ENCODE measurements around the gene ODF2L.

Gene ODF2L

DNA sequence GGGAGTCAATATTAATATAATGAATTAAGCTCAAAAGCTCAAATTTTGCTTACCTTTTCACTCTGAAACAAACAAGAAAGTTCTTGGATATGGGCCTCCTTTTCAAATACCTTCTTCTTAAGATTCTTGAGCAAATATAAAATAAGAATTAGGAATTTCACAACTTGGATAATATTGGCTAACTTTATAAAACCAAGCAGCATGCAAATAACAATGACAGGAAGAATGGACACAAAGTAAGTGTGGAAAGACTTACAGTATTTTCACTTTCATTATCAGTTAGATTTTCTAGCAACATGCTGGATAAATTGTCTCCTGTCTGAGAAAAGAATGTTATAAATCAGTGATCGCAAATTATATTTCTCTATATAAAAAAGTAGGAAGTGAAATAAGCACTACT lies 13.2 kb downstream of the ODF2L start:
- Histone ChIP-seq H3K9me3 (ENCODE audit: control insufficient read depth, low read length) (no peaks in the 10 kb centered on the region), H3K4me3 (ENCODE audit: low read length) (peak overlapping the region; percentile 72), H3K4me1 (ENCODE audit: control insufficient read depth, insufficient read depth, low read length) (peaks cover 38% of the 10 kb centered on the region), H3K27me3 (replicated peaks; ENCODE audit: control insufficient read depth, insufficient read depth, low read length) (no peaks in the 10 kb centered on the region), H3K36me3 (ENCODE audit: control insufficient read depth, insufficient read depth, low read length, severe bottlenecking) (no peaks in the 10 kb centered on the region), H3K9ac (ENCODE audit: low read length) (peak overlapping the region; percentile 72)
- DNase-seq (ENCODE audit: low read depth), result peak; percentile 41

GRCh38 chr1:86381223-86381622 lies 14.9 kb downstream of the ODF2L start:
- H3K9ac ChIP-seq (ENCODE audit: low read length), result peak overlapping the region; percentile 72
- H3K9me3 ChIP-seq (ENCODE audit: control insufficient read depth, low read length), result no peaks in the 10 kb centered on the region
- H3K27me3 ChIP-seq (replicated peaks; ENCODE audit: control insufficient read depth, insufficient read depth, low read length), result no peaks in the 10 kb centered on the region
- H3K4me1 ChIP-seq (ENCODE audit: control insufficient read depth, insufficient read depth, low read length), result peaks cover 31% of the 10 kb centered on the region
- DNase-seq (ENCODE audit: low read depth), result no peak
- H3K36me3 ChIP-seq (ENCODE audit: control insufficient read depth, insufficient read depth, low read length, severe bottlenecking), result peaks cover 4% of the 10 kb centered on the region
- peak overlapping the region; percentile 73 for H3K4me3 ChIP-seq (ENCODE audit: low read length)

DNA sequence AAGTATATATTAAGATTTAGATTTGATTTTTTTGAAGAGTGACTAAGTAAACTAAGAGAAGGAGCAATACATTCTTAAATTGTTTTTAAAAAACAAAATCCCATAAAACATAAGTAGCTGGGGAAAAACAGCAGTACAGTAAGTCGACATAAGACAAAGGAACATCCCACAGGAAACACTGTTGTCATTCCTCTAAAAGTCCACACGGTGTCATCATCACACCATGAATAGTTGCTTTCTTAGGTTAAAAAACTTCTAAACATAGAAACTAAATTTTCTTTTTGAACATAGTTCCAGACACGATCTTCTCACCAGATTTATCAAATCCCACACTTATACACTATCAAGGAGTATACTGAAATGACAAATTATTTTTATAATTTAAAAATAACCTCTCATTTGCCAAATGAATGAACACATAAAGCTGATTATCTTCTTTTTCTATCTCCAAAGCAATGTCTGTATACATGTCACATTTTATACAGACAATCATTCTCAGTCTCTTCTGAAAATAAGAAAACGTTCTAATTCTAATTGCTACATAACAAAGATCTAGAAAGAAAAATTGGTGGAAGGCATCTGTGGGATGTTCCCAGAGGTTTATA lies 15.8 kb downstream of the ODF2L start:
- Histone ChIP-seq H3K36me3 (ENCODE audit: control insufficient read depth, insufficient read depth, low read length, severe bottlenecking) (peaks cover 6% of the 10 kb centered on the region), H3K4me3 (ENCODE audit: low read length) (peak overlapping the region; percentile 73), H3K9me3 (ENCODE audit: control insufficient read depth, low read length) (no peaks in the 10 kb centered on the region), H3K4me1 (ENCODE audit: control insufficient read depth, insufficient read depth, low read length) (peaks cover 36% of the 10 kb centered on the region), H3K9ac (ENCODE audit: low read length) (peak overlapping the region; percentile 72), H3K27me3 (replicated peaks; ENCODE audit: control insufficient read depth, insufficient read depth, low read length) (no peaks in the 10 kb centered on the region)
- peak; percentile 83 for DNase-seq (ENCODE audit: low read depth)

DNA sequence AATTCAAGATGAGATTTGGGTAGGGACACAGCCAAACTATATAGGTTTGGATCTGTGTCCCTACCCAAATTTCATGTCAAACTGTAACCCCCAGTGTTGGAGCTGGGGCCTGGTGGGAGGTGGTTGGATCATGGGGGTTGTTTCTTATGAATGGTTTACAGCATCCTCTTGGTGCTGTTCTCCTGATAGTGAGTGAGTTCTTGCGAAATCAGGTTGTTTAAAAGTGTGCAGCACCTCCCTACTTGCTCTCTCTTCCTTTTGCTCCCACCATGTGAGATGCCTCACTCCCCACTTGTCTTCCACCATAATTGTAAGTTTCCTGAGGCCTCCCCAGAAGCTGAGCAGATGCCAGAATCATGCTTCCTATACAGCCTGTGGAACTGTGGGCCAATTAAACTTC lies 17.3 kb downstream of the ODF2L start:
- Histone ChIP-seq H3K36me3 (ENCODE audit: control insufficient read depth, insufficient read depth, low read length, severe bottlenecking) (peaks cover 21% of the 10 kb centered on the region), H3K4me3 (ENCODE audit: low read length) (no peak overlapping the region), H3K4me1 (ENCODE audit: control insufficient read depth, insufficient read depth, low read length) (peaks cover 33% of the 10 kb centered on the region), H3K9ac (ENCODE audit: low read length) (no peak overlapping the region), H3K27me3 (replicated peaks; ENCODE audit: control insufficient read depth, insufficient read depth, low read length) (no peaks in the 10 kb centered on the region), H3K9me3 (ENCODE audit: control insufficient read depth, low read length) (no peaks in the 10 kb centered on the region)
- no peak for DNase-seq (ENCODE audit: low read depth)

DNA sequence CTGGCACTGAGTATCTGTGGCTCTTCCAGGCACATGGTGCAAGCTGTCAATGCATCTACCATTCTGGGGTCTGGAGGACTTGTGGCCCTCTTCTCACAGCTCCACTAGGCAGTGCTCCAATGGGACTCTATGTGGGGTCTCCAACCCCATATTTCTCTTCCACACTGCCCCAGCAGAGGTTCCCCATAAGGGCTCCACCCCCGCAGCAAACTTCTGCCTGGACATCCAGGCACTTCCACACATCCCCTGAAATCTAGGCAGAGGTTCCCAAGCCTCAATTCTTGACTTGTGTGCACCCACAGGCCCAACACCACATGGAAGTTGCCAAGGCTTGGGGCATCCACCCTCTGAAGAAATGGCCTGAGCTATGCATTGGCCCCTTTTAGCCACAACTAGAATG lies 18.8 kb downstream of the ODF2L start:
- Histone ChIP-seq H3K9me3 (ENCODE audit: control insufficient read depth, low read length) (no peaks in the 10 kb centered on the region), H3K27me3 (replicated peaks; ENCODE audit: control insufficient read depth, insufficient read depth, low read length) (no peaks in the 10 kb centered on the region), H3K4me3 (ENCODE audit: low read length) (no peak overlapping the region), H3K9ac (ENCODE audit: low read length) (no peak overlapping the region), H3K36me3 (ENCODE audit: control insufficient read depth, insufficient read depth, low read length, severe bottlenecking) (peaks cover 34% of the 10 kb centered on the region), H3K4me1 (ENCODE audit: control insufficient read depth, insufficient read depth, low read length) (peaks cover 24% of the 10 kb centered on the region)
- DNase-seq (ENCODE audit: low read depth), result no peak

DNA sequence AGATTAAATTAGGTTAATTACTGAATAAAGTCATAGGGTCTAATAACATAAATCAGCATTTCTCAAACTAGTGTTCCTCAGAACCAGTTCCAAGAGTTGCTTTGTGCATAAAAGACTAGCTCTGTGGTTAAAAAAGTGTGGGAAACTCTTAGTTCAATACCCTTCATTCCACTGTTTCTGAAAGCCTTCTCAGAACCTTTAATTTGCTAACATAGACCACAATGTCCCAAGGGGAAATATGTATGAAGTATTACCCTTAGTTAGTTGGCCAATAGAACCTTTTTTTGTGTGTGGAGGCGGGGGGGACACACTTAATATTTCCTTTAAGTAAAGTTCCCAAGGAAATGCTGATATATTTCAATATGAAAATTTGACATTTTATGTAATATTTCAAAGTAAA lies 20.4 kb downstream of the ODF2L start:
- H3K4me1 ChIP-seq (ENCODE audit: control insufficient read depth, insufficient read depth, low read length), result peaks cover 8% of the 10 kb centered on the region
- no peak overlapping the region for H3K9ac ChIP-seq (ENCODE audit: low read length)
- H3K36me3 ChIP-seq (ENCODE audit: control insufficient read depth, insufficient read depth, low read length, severe bottlenecking), result peaks cover 34% of the 10 kb centered on the region
- no peaks in the 10 kb centered on the region for H3K9me3 ChIP-seq (ENCODE audit: control insufficient read depth, low read length)
- H3K27me3 ChIP-seq (replicated peaks; ENCODE audit: control insufficient read depth, insufficient read depth, low read length), result no peaks in the 10 kb centered on the region
- no peak overlapping the region for H3K4me3 ChIP-seq (ENCODE audit: low read length)
- DNase-seq (ENCODE audit: low read depth), result peak; percentile 53

- DNase-seq (ENCODE audit: low read depth), result peak; percentile 75
- no peak overlapping the region for H3K4me3 ChIP-seq (ENCODE audit: low read length)
- no peaks in the 10 kb centered on the region for H3K27me3 ChIP-seq (replicated peaks; ENCODE audit: control insufficient read depth, insufficient read depth, low read length)
- no peaks in the 10 kb centered on the region for H3K9me3 ChIP-seq (ENCODE audit: control insufficient read depth, low read length)
- H3K9ac ChIP-seq (ENCODE audit: low read length), result no peak overlapping the region
- H3K4me1 ChIP-seq (ENCODE audit: control insufficient read depth, insufficient read depth, low read length), result peaks cover 2% of the 10 kb centered on the region
- H3K36me3 ChIP-seq (ENCODE audit: control insufficient read depth, insufficient read depth, low read length, severe bottlenecking), result peaks cover 39% of the 10 kb centered on the region
These were observed 25.5 kb downstream of the ODF2L start for GRCh38 chr1:86370601-86371022.

- peaks cover 22% of the 10 kb centered on the region for H3K36me3 ChIP-seq (ENCODE audit: control insufficient read depth, insufficient read depth, low read length, severe bottlenecking)
- no peaks in the 10 kb centered on the region for H3K9me3 ChIP-seq (ENCODE audit: control insufficient read depth, low read length)
- no peak for DNase-seq (ENCODE audit: low read depth)
- no peaks in the 10 kb centered on the region for H3K27me3 ChIP-seq (replicated peaks; ENCODE audit: control insufficient read depth, insufficient read depth, low read length)
- no peaks in the 10 kb centered on the region for H3K4me1 ChIP-seq (ENCODE audit: control insufficient read depth, insufficient read depth, low read length)
- H3K9ac ChIP-seq (ENCODE audit: low read length), result no peak overlapping the region
- H3K4me3 ChIP-seq (ENCODE audit: low read length), result no peak overlapping the region
These were observed 30.2 kb downstream of the ODF2L start for GRCh38 chr1:86365896-86366295.

DNA sequence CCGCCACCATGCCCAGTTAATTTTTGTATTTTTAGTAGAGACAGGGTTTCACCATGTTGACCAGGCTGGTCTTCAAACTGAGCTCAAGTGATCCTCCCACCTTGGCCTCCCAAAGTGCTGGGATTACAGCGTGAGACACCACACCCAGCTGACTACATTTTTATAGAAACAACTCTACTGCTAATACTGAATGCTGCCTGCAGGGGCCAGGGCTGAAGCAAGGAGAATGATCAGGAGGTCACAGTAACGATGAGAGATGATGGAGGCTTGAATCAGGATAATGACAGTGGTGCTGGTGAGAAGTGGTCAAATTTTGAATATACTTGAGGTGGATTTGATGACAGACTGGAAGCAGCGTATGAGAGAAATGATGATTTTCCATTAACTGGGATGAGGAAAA lies 33.3 kb downstream of the ODF2L start:
- Histone ChIP-seq H3K27me3 (replicated peaks; ENCODE audit: control insufficient read depth, insufficient read depth, low read length) (no peaks in the 10 kb centered on the region), H3K9ac (ENCODE audit: low read length) (no peak overlapping the region), H3K36me3 (ENCODE audit: control insufficient read depth, insufficient read depth, low read length, severe bottlenecking) (peaks cover 33% of the 10 kb centered on the region), H3K4me3 (ENCODE audit: low read length) (no peak overlapping the region), H3K9me3 (ENCODE audit: control insufficient read depth, low read length) (no peaks in the 10 kb centered on the region), H3K4me1 (ENCODE audit: control insufficient read depth, insufficient read depth, low read length) (peaks cover 2% of the 10 kb centered on the region)
- DNase-seq (ENCODE audit: low read depth), result no peak

DNA sequence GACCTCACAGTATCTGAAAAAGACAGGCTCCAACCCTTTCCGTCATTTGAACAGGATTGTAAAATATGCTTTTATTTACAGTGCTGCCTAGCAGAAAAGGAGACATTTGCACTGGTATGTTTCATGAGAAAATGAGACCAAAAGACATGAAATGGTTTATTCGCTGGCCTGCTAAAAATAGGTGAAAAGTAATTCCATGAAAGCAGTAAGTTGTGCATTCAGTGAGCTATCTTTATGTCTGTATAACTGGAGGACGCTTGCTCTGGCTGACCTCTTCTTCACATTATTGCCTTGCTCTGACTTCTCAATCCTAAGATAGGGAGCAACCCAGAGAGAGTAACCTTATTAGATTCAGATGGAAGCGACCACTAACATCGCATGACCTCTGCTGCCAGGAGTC lies 38.3 kb downstream of the ODF2L start:
- Histone ChIP-seq H3K9me3 (ENCODE audit: control insufficient read depth, low read length) (no peaks in the 10 kb centered on the region), H3K27me3 (replicated peaks; ENCODE audit: control insufficient read depth, insufficient read depth, low read length) (no peaks in the 10 kb centered on the region), H3K4me1 (ENCODE audit: control insufficient read depth, insufficient read depth, low read length) (peaks cover 4% of the 10 kb centered on the region), H3K9ac (ENCODE audit: low read length) (no peak overlapping the region), H3K36me3 (ENCODE audit: control insufficient read depth, insufficient read depth, low read length, severe bottlenecking) (peaks cover 62% of the 10 kb centered on the region), H3K4me3 (ENCODE audit: low read length) (no peak overlapping the region)
- DNase-seq (ENCODE audit: low read depth), result no peak

DNA sequence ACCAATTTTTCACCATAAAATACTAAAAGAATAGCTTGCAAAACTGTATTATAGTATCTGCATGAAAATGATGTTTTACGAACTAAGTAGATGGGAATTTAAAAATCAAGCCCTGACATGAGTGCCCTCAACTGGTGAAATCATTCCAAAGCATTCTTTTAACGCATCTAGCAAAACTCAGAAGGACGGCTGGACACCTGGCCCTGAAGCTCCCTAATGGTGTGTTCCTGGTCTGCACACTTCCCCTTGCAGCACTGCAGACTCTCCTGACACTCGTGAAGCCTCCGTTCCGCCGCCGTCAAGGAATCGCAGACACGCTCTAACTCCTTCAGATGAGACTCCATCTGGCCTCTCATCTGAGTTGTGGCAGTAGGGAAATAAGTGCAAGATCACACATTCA lies 39.9 kb downstream of the ODF2L start:
- H3K4me1 ChIP-seq (ENCODE audit: control insufficient read depth, insufficient read depth, low read length), result peaks cover 13% of the 10 kb centered on the region
- no peaks in the 10 kb centered on the region for H3K9me3 ChIP-seq (ENCODE audit: control insufficient read depth, low read length)
- H3K9ac ChIP-seq (ENCODE audit: low read length), result no peak overlapping the region
- no peaks in the 10 kb centered on the region for H3K27me3 ChIP-seq (replicated peaks; ENCODE audit: control insufficient read depth, insufficient read depth, low read length)
- no peak for DNase-seq (ENCODE audit: low read depth)
- H3K36me3 ChIP-seq (ENCODE audit: control insufficient read depth, insufficient read depth, low read length, severe bottlenecking), result peaks cover 61% of the 10 kb centered on the region
- no peak overlapping the region for H3K4me3 ChIP-seq (ENCODE audit: low read length)

DNA sequence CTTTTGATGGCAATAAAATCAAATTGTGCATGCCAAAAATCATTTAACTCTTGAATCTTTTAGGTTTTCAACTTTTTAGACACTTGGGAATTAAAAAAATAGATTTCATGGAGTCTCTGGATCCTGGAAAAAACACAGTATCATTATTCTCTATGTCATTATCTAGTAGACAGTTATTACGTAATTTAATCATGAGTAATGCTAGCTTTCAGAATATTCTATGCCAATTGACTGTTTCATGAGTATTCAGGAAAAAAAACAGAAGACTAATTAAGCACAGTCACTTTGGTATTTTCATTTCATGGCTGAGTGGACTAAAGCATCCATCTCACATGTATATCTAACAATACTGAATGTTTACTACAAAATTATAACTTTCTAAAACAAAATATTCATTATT lies 44.0 kb downstream of the ODF2L start:
- no peaks in the 10 kb centered on the region for H3K9me3 ChIP-seq (ENCODE audit: control insufficient read depth, low read length)
- peaks cover 9% of the 10 kb centered on the region for H3K4me1 ChIP-seq (ENCODE audit: control insufficient read depth, insufficient read depth, low read length)
- peaks cover 42% of the 10 kb centered on the region for H3K36me3 ChIP-seq (ENCODE audit: control insufficient read depth, insufficient read depth, low read length, severe bottlenecking)
- no peak overlapping the region for H3K4me3 ChIP-seq (ENCODE audit: low read length)
- no peak overlapping the region for H3K9ac ChIP-seq (ENCODE audit: low read length)
- H3K27me3 ChIP-seq (replicated peaks; ENCODE audit: control insufficient read depth, insufficient read depth, low read length), result no peaks in the 10 kb centered on the region
- DNase-seq (ENCODE audit: low read depth), result peak; percentile 23

All from adipocyte (in vitro differentiated cells).